HG02840 (cell line): Measurements from ENCODE around the gene AKT1.

Experiments used
- ATAC-seq: cut with Tn5 transposase; IDR thresholded peaks from one replicate; pipeline ENCODE4 v1.9.1; 2021; ENCODE audit warnings: mild to moderate bottlenecking, moderate library complexity, moderate number of reproducible peaks; ENCODE audit not compliant: unreplicated experiment, low FRiP score

AKT1 gene

GRCh38 chr14:104774453-104775072 lies 21.0 kb downstream of the AKT1 start:
- ATAC-seq: no peak

DNA sequence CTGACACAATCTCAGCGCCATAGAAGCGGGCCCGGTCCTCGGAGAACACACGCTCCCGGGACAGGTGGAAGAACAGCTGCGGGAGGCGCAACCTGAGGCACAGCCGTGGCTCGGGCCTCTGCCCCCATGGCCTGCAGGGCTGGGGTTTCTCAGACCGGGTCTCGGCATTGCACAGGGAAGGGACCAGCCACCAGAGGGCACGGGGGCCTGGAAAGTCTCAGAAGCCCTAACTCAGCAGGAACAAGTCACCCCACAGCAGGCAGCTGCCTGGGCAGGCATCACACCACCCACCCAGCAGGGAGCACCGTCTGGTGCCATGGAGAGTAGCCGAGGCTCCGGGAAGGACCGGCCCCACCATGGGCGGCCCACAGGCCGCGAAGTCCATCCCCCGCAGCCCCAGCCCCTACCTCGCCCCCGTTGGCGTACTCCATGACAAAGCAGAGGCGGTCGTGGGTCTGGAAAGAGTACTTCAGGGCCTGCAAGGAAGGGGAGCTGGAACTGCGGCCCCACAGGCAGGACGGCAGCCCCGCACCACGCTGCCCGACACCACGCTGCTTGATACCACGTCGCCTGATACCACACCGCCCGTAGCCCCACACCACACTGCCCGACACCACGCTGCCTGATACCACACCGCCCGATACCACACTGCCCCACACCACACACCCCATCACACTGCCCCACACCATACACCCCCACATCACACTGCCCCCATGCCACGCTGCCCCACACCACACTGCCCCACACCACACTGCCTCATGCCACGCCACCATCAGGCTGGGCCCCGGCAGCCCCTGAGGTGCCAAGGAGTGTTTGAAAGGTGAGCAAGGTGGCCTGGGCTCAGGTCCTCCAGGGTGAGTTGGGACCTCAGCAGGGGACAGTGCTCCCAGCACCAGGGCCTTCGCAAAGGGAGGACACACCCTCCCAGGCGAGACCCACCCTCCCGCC lies 21.8 kb downstream of the AKT1 start:
- no peak for ATAC-seq

DNA sequence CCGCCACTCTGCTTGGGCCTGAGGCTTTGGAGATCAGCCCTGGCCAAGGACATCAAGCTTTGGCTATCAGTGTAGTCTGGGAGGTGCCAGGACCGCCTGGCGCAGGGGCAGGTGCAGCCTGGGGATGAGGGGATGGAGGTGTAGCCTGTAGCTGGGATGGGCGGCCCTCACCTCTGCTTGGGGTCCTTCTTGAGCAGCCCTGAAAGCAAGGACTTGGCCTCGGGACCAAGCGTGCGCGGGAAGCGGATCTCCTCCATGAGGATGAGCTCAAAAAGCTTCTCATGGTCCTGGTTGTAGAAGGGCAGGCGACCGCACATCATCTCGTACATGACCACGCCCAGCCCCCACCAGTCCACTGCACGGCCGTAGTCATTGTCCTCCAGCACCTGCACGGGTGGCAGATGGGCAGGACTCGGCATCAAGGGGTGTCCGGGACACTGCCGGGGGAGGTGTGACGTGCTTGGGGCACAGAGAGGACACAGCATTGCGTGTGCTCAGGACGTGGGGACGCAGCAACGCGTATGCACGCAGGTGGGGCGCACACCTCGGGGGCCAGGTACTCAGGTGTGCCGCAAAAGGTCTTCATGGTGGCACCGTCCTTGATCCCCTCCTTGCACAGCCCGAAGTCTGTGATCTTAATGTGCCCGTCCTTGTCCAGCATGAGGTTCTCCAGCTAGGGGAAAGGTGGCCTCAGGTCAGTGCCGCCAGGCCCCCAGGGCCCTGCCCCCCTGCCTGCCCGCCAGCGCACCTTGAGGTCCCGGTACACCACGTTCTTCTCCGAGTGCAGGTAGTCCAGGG lies 22.6 kb downstream of the AKT1 start:
- no peak for ATAC-seq

- ATAC-seq: no peak
These were observed 23.4 kb downstream of the AKT1 start for GRCh38 chr14:104771918-104772706.

GRCh38 chr14:104771374-104771773 lies 24.2 kb downstream of the AKT1 start:
- no peak for ATAC-seq

DNA sequence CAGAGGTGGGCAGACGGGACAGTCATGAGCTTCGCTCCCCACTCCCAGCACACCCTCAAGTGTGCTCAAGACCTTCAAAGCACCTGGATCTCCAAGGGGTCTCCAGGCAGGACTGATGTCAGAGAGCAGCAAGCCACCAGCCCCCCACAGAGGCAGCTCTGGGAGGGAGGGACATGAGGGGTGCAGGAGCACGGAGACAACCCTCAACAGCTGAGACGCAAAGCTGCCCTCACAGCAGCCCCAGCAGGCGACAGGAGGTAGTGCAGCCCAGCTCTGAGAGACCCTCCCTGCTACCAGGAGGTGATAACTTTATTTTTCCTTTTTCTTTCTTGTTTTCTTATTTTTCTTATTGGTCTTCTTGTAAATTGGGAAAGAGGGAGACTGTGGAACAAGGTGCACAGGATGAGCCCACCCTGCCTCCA lies 24.7 kb downstream of the AKT1 start:
- no peak for ATAC-seq

DNA sequence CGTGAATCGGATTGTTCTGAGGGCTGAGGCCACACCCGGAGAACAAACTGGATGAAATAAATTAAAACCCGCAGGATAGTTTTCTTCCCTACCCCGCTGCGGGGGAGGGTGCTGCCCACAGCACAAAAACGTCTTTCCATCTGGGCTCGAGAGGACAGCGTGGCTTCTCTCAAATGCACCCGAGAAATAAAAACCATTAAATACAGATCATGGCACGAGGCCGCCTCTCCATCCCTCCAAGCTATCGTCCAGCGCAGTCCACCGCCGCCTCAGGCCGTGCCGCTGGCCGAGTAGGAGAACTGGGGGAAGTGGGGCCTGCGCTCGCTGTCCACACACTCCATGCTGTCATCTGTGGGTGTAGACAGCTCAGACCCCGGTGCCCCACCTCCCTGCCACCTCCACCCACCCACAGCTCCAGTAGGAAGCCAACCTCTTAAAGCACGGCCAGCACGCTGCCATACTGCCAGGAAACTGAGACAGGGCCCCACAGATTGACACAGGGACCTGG lies 25.4 kb downstream of the AKT1 start:
- ATAC-seq: no peak

DNA sequence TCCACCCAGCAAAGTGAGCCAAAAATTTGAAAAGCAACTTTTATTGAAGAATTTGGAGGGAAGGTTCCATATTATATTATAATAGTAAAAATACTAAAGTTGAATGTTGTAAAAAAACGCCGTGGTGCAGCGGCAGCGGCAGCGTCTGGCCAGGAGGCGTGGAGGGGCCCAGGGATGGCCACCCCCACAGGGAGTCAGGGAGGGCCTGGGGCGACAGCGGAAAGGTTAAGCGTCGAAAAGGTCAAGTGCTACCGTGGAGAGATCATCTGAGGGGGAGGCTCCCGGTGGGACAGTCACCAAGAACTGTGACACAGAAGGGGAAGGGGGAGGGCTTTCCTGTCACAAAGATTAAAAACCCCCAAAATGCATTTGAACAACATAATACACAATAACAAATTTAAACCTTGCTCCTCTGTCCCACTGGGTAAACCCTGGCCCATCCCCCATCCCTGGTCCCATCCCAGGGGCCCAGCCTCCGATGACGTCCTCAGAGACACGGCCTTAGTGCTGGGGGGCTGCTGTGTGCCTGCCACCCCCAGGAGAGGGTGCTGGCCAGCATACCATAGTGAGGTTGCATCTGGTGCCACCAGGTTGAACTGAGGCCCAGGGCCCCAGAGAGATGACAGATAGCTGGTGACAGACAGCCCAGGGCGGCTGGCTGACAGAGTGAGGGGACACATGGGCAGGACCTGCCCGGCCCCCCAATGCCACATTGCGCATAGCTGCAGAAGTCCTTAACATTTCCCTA lies 26.1 kb downstream of the AKT1 start:
- no peak for ATAC-seq

GRCh38 chr14:104768437-104769323 lies 26.9 kb downstream of the AKT1 start:
- ATAC-seq: no peak

GRCh38 chr14:104767634-104767918 lies 28.0 kb downstream of the AKT1 start:
- ATAC-seq: no peak

- ATAC-seq: no peak
These were observed 28.5 kb downstream of the AKT1 start for GRCh38 chr14:104766863-104767633.

DNA sequence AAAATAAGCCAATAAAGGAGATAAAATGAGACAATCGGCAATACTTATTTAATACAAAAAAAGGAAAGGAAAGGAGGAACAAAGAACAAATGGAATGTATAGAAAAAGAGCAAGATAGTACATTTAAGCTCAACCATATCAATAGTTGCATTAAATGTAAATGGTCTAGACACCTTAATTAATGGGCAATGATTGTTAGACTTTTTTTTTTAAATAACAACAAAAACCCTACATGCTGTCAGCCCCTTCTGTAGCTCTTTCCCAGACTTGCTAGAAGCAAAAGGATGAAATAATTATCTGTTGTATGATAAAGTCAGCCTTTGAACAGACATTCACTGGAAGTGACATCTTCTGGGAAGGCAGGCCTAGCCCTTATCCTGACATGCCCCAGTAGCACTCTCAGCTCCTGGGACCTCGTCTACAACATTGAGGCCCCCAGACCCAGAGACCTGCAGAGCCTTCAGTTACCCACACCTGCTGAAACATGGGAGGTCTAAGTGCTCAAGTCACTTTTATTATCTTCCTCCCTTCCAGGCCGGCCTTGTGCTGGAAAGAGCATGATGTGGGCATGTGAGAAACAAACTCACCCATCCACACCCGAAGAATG lies 29.2 kb downstream of the AKT1 start:
- ATAC-seq: no peak

GRCh38 chr14:104765517-104765916 lies 30.0 kb downstream of the AKT1 start:
- ATAC-seq: no peak

GRCh38 chr14:104758981-104759969 lies 36.3 kb downstream of the AKT1 start:
- no peak for ATAC-seq

DNA sequence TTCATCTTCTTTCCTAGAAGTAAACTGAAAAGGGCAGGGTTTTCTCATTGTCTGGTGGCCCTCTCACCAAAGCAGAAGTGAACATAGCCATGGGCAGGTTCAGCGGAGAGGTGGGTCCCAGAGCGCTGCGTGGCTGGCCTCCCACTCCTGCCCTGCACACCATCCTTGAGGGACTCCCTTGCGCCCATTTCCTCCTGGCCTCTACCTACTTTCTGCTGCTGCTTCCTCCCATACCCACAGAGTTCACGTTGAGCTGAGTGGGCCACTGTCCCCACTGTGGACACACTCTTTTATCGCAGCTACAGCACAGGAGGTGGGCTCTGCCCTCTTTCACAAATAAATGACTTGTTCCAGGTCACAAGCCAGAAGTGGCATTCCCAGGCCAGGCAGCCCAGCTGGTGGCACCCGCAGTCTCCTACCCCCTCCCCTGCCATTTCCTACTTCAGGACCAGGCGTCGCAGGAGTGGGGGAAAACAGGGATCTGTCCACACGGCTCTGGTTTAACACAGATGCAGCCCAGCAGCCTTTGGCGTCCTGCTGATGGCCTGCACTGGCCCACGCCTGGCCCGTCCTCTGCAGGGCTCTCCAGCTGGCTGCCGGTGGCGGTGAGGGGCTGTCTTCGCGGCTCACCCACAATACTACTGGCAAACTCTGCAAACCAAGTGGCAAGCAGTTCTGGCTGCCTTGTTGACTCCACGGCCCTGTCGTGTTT lies 37.7 kb downstream of the AKT1 start:
- no peak for ATAC-seq

DNA sequence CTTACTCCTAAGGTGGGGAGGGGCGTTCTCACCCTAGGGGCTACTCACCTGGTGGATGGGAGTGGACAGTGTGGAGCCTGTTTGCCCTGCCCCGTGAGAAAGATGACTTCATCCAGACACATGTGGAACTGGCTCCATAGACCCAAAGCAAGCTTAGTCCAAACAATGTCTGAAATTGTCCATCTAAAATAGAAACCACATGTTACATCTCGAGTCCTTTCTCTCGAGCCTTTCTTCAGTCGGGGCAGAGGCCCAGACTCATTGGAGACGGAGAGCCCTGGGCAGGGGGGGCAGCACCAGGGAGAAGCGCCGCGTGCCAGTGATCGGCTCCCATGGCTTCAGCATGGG lies 38.3 kb downstream of the AKT1 start:
- ATAC-seq: no peak
